GM23338 (cell line): Measurements from ENCODE around the gene ACTN2. TPM values are rescaled to one million over a fixed set of nuclear protein-coding genes. Genes with fewer than 3 reads are reported as not detected.

Experiments
- ATAC-seq: fragments of 200-7000 bp; cut with Tn5 transposase; 3 replicates; pipeline ENCODE4 v1.9.1; 2020
- DNase-seq: peaks from one replicate; pipeline ENCODE4 v3.0.0-alpha.2; 2015; ENCODE audit warnings: low spot score
- H2AFZ ChIP-seq: fragments of 200-600 bp; sonication (generic); 2 replicates; pipeline ENCODE4 v1.8.0; 2016; ENCODE audit warnings: antibody characterized with exemption, mild to moderate bottlenecking, moderate library complexity
- H3F3A ChIP-seq: fragments of 200-600 bp; sonication (generic); replicated peaks from 2 replicates; pipeline ENCODE4 v1.8.0; 2017; ENCODE audit warnings: antibody characterized with exemption, mixed run types, low read depth
- H3K27ac ChIP-seq: fragments of 200-600 bp; sonication (generic); 2 replicates; pipeline ENCODE4 v1.6.1; 2016; ENCODE audit warnings: low read depth
- H3K27me3 ChIP-seq: fragments of 200-600 bp; sonication (generic); 2 replicates; pipeline ENCODE4 v1.8.0; 2016; ENCODE audit warnings: mild to moderate bottlenecking, mixed run types, moderate library complexity; ENCODE audit not compliant: insufficient read depth
- H3K36me3 ChIP-seq: fragments of 200-600 bp; sonication (generic); 2 replicates; pipeline ENCODE4 v1.8.0; 2016; ENCODE audit warnings: mild to moderate bottlenecking; ENCODE audit not compliant: insufficient read depth
- H3K4me1 ChIP-seq: fragments of 200-600 bp; sonication (generic); 2 replicates; pipeline ENCODE4 v1.8.0; 2016; ENCODE audit warnings: mild to moderate bottlenecking, moderate library complexity; ENCODE audit not compliant: insufficient read depth
- H3K4me2 ChIP-seq: fragments of 200-600 bp; sonication (generic); 2 replicates; pipeline ENCODE4 v1.7.1; 2017; ENCODE audit warnings: mixed run types
- H3K4me3 ChIP-seq: fragments of 200-600 bp; sonication (generic); 2 replicates; pipeline ENCODE4 v1.6.1; 2016; ENCODE audit warnings: mixed run types
- H3K79me2 ChIP-seq: fragments of 200-600 bp; sonication (generic); replicated peaks from 2 replicates; pipeline ENCODE4 v1.8.0; 2017; ENCODE audit warnings: mild to moderate bottlenecking; ENCODE audit not compliant: insufficient read depth
- H3K9me2 ChIP-seq: fragments of 200-600 bp; sonication (generic); 2 replicates; pipeline ENCODE4 v1.8.0; 2017; ENCODE audit not compliant: insufficient read depth
- H4K20me1 ChIP-seq: fragments of 200-600 bp; sonication (generic); replicated peaks from 2 replicates; pipeline ENCODE4 v1.8.0; 2017; ENCODE audit warnings: mild to moderate bottlenecking; ENCODE audit not compliant: insufficient read depth
- H3K27ac Mint-ChIP-seq: 2 replicates; pipeline ENCODE4 v1.8.0; 2020; ENCODE audit warnings: inconsistent platforms, mild to moderate bottlenecking, moderate library complexity, mixed read lengths
- H3K27me3 Mint-ChIP-seq: 3 replicates; pipeline ENCODE4 v1.8.0; 2022; ENCODE audit warnings: low read depth, mild to moderate bottlenecking, moderate library complexity, mixed read lengths, inconsistent platforms; ENCODE audit not compliant: insufficient read depth, poor library complexity
- H3K36me3 Mint-ChIP-seq: 3 replicates; pipeline ENCODE4 v1.8.0; 2021; ENCODE audit warnings: low read depth, mild to moderate bottlenecking, inconsistent platforms, moderate library complexity, mixed read lengths
- H3K4me1 Mint-ChIP-seq: 3 replicates; pipeline ENCODE4 v1.8.0; 2020; ENCODE audit warnings: mild to moderate bottlenecking, inconsistent platforms, mixed read lengths
- H3K4me3 Mint-ChIP-seq: 3 replicates; pipeline ENCODE4 v1.8.0; 2021; ENCODE audit warnings: moderate library complexity, mild to moderate bottlenecking, inconsistent platforms, mixed read lengths
- H3K9me3 Mint-ChIP-seq: 3 replicates; pipeline ENCODE4 v1.8.0; 2020; ENCODE audit warnings: moderate library complexity, mild to moderate bottlenecking, inconsistent platforms, mixed read lengths
- CREB1 ChIP-seq: fragments of 250-450 bp; sonication (Bioruptor Pico); IDR thresholded peaks from 2 replicates; pipeline ENCODE4 v1.5.0; 2020; ENCODE audit warnings: low read depth, mild to moderate bottlenecking, moderate library complexity
- CTCF ChIP-seq, 2 experiments: fragments of 200-600 bp in 1 of 2; sonication (generic) in 1 of 2; conservative IDR thresholded peaks; 2 replicates each; pipeline versions ENCODE4 v1.5.1 to v1.6.1; 2016 to 2017; ENCODE audit warnings: antibody characterized with exemption in 2 of 2, low read depth in 2 of 2, mild to moderate bottlenecking in 2 of 2, moderate library complexity in 1 of 2
- EZH2 ChIP-seq: fragments of 200-600 bp; sonication (generic); IDR thresholded peaks from one replicate; pipeline ENCODE4 v1.8.0; 2017; ENCODE audit warnings: antibody characterized with exemption, mild to moderate bottlenecking, low read depth; ENCODE audit not compliant: unreplicated experiment
- EZH2phosphoT487 ChIP-seq: fragments of 200-600 bp; sonication (generic); IDR thresholded peaks from one replicate; pipeline ENCODE4 v1.8.1; 2018; ENCODE audit warnings: antibody characterized with exemption; ENCODE audit not compliant: unreplicated experiment
- JUNB ChIP-seq: IDR thresholded peaks from one replicate; pipeline ENCODE4 v1.6.1; 2016; ENCODE audit warnings: antibody characterized with exemption; ENCODE audit not compliant: unreplicated experiment
- NANOG ChIP-seq: IDR thresholded peaks from 2 replicates; pipeline ENCODE4 v1.6.1; 2016; ENCODE audit warnings: antibody characterized with exemption, borderline replicate concordance
- POLR2AphosphoS5 ChIP-seq: IDR thresholded peaks from 2 replicates; pipeline ENCODE4 v1.6.1; 2016; ENCODE audit warnings: antibody characterized with exemption, low read depth
- REST ChIP-seq: IDR thresholded peaks from one replicate; pipeline ENCODE4 v1.6.1; 2018; ENCODE audit warnings: antibody characterized with exemption; ENCODE audit not compliant: unreplicated experiment
- STAT1 ChIP-seq: IDR thresholded peaks from one replicate; pipeline ENCODE4 v1.6.1; 2016; ENCODE audit warnings: antibody characterized with exemption; ENCODE audit not compliant: unreplicated experiment
- ZNF114 ChIP-seq: fragments of 250-450 bp; sonication (Bioruptor Pico); IDR thresholded peaks from 2 replicates; pipeline ENCODE4 v1.5.0; 2020; ENCODE audit warnings: mild to moderate bottlenecking, moderate library complexity
- ZNF331 ChIP-seq: fragments of 250-450 bp; sonication (Bioruptor Pico); IDR thresholded peaks from 2 replicates; pipeline ENCODE4 v1.5.0; 2020; ENCODE audit warnings: low read depth, mild to moderate bottlenecking, moderate library complexity
- polyA plus RNA-seq: library from polyadenylated mRNA; unstranded; fragments of >200 nt; fragmentation: Nextera tagmentation; extraction: Ambion mirVana; gene quantifications from 2 replicates; pipeline ENCODE4 v1.2.1, GENCODE V29; 2016
- total RNA-seq: library from RNA; depleted of rRNA; stranded (reverse); fragments of >200 nt; shearing (Covaris generic); gene quantifications from 2 replicates; pipeline ENCODE4 v1.2.3, GENCODE V29; 2014
- TF ChIP-seq, protein P1 (sequence below): IDR thresholded peaks from 2 replicates; pipeline ENCODE4 v1.6.1; 2016; ENCODE audit warnings: antibody characterized with exemption
- TF ChIP-seq, protein P2 (sequence below): fragments of 250-450 bp; sonication (Bioruptor Pico); IDR thresholded peaks from 2 replicates; pipeline ENCODE4 v1.5.0; 2020; ENCODE audit warnings: mild to moderate bottlenecking, moderate library complexity

ACTN2 gene
- total and polyA plus RNA-seq, 2 experiments from 2014 or later = 1.9 to 2.8 TPM

DNA sequence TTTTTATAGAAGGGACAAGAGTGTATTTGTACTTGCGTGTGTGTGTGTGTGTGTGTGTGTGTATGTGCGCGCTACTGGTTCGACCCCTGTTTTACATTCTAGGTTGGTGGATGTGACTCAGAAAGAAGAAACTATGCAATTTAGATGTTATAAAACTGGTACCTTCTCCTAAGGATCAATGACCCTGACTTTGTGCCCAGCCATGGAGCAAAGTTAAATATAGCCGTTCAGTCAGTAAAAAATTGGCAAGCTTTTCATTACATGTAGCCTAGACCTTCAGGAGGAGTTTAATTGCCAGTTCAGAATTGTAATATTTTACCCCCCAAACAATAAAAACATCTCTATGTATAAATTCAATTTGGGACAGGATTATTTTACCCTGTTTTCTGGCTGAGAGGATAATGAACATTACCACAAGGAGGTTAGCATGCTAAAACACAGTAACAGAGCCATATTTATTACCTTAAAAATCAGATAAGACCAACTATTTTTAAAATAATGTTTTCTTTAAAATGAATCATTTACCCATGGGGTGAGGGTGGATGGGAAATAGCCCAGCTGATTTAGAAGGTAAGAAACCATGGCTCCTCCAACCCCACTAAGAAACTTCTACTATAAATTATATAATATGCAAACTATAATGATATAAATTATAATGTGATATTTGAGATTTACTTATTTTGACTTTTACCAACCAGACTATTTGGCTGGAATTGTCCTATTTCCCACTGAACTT, 75.3 kb downstream of the ACTN2 start:
- 0 out of 3 replicates have a peak, but pooled peaks cover 2% of the 10 kb centered on the region for H3K4me1 Mint-ChIP-seq
- Histone ChIP-seq H3K4me2 (no peak overlapping the region), H3K27ac (no peak overlapping the region), H3K27me3 (no peaks in the 10 kb centered on the region), H2AFZ (no peak overlapping the region), H3K4me1 (no peaks in the 10 kb centered on the region), H4K20me1 (0 out of 2 replicates have a peak, but pooled peaks cover 3% of the 10 kb centered on the region), H3K9me2 (no peaks in the 10 kb centered on the region), H3K4me3 (no peak overlapping the region), H3F3A (no peaks in the 10 kb centered on the region), H3K79me2 (no peaks in the 10 kb centered on the region), H3K36me3 (no peaks in the 10 kb centered on the region)
- ATAC-seq = no peak
- DNase-seq = no peak
- no peaks in the 10 kb centered on the region for H3K27me3 Mint-ChIP-seq
- no peak overlapping the region for H3K4me3 Mint-ChIP-seq
- H3K9me3 Mint-ChIP-seq = no peaks in the 10 kb centered on the region
- TF ChIP-seq ZNF114 (CRISPR knock-in tag) (no peak), EZH2phosphoT487 (no peak), STAT1 (no peak), ZNF331 (no peak), CREB1 (CRISPR knock-in tag) (no peak), REST (no peak), CTCF (conservative IDR thresholded peaks at IDR 0.05; ENCODE audit: low read depth in 2 of 2) (no peak), EZH2 (no peak), JUNB (no peak), NANOG (no peak), POLR2AphosphoS5 (no peak)
- TF ChIP-seq, protein P1, sequence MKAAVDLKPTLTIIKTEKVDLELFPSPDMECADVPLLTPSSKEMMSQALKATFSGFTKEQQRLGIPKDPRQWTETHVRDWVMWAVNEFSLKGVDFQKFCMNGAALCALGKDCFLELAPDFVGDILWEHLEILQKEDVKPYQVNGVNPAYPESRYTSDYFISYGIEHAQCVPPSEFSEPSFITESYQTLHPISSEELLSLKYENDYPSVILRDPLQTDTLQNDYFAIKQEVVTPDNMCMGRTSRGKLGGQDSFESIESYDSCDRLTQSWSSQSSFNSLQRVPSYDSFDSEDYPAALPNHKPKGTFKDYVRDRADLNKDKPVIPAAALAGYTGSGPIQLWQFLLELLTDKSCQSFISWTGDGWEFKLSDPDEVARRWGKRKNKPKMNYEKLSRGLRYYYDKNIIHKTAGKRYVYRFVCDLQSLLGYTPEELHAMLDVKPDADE = no peak
- TF ChIP-seq, protein P2, sequence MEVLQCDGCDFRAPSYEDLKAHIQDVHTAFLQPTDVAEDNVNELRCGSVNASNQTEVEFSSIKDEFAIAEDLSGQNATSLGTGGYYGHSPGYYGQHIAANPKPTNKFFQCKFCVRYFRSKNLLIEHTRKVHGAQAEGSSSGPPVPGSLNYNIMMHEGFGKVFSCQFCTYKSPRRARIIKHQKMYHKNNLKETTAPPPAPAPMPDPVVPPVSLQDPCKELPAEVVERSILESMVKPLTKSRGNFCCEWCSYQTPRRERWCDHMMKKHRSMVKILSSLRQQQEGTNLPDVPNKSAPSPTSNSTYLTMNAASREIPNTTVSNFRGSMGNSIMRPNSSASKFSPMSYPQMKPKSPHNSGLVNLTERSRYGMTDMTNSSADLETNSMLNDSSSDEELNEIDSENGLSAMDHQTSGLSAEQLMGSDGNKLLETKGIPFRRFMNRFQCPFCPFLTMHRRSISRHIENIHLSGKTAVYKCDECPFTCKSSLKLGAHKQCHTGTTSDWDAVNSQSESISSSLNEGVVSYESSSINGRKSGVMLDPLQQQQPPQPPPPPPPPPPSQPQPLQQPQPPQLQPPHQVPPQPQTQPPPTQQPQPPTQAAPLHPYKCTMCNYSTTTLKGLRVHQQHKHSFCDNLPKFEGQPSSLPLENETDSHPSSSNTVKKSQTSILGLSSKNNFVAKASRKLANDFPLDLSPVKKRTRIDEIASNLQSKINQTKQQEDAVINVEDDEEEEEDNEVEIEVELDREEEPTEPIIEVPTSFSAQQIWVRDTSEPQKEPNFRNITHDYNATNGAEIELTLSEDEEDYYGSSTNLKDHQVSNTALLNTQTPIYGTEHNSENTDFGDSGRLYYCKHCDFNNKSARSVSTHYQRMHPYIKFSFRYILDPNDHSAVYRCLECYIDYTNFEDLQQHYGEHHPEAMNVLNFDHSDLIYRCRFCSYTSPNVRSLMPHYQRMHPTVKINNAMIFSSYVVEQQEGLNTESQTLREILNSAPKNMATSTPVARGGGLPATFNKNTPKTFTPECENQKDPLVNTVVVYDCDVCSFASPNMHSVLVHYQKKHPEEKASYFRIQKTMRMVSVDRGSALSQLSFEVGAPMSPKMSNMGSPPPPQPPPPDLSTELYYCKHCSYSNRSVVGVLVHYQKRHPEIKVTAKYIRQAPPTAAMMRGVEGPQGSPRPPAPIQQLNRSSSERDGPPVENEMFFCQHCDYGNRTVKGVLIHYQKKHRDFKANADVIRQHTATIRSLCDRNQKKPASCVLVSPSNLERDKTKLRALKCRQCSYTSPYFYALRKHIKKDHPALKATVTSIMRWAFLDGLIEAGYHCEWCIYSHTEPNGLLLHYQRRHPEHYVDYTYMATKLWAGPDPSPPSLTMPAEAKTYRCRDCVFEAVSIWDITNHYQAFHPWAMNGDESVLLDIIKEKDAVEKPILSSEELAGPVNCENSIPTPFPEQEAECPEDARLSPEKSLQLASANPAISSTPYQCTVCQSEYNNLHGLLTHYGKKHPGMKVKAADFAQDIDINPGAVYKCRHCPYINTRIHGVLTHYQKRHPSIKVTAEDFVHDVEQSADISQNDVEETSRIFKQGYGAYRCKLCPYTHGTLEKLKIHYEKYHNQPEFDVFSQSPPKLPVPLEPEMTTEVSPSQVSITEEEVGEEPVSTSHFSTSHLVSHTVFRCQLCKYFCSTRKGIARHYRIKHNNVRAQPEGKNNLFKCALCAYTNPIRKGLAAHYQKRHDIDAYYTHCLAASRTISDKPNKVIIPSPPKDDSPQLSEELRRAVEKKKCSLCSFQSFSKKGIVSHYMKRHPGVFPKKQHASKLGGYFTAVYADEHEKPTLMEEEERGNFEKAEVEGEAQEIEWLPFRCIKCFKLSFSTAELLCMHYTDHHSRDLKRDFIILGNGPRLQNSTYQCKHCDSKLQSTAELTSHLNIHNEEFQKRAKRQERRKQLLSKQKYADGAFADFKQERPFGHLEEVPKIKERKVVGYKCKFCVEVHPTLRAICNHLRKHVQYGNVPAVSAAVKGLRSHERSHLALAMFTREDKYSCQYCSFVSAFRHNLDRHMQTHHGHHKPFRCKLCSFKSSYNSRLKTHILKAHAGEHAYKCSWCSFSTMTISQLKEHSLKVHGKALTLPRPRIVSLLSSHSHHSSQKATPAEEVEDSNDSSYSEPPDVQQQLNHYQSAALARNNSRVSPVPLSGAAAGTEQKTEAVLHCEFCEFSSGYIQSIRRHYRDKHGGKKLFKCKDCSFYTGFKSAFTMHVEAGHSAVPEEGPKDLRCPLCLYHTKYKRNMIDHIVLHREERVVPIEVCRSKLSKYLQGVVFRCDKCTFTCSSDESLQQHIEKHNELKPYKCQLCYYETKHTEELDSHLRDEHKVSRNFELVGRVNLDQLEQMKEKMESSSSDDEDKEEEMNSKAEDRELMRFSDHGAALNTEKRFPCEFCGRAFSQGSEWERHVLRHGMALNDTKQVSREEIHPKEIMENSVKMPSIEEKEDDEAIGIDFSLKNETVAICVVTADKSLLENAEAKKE (CRISPR knock-in tag) = no peak
- no peak overlapping the region for H3K27ac Mint-ChIP-seq
- H3K36me3 Mint-ChIP-seq = no peaks in the 10 kb centered on the region
